H9 (cell line): ENCODE results near the gene TFAP2E. TPM values are rescaled to one million over a fixed set of nuclear protein-coding genes. Genes with fewer than 3 reads are reported as not detected.

ENCODE experiments used
- DNase-seq: peaks from one replicate; pipeline ENCODE4 v3.0.0-alpha.2; 2017
- H2AFZ ChIP-seq: one replicate; pipeline ENCODE4 v1.6.1; 2013; ENCODE audit warnings: mild to moderate bottlenecking, low read length, control low read depth, moderate library complexity
- H2AK5ac ChIP-seq: 2 replicates; pipeline ENCODE4 v1.6.1; 2013; ENCODE audit warnings: low read length, control low read depth, mixed read lengths; ENCODE audit not compliant: insufficient read length
- H2BK120ac ChIP-seq: one replicate; pipeline ENCODE4 v1.6.1; 2013; ENCODE audit warnings: low read depth, mild to moderate bottlenecking, low read length, control low read depth, inconsistent platforms; ENCODE audit not compliant: poor library complexity, severe bottlenecking
- H2BK12ac ChIP-seq: 2 replicates; pipeline ENCODE4 v1.6.1; 2013; ENCODE audit warnings: low read length, control low read depth, mixed read lengths, low read depth; ENCODE audit not compliant: insufficient read length
- H2BK15ac ChIP-seq: 2 replicates; pipeline ENCODE4 v1.6.1; 2013; ENCODE audit warnings: low read depth, low read length, control low read depth
- H2BK20ac ChIP-seq: one replicate; pipeline ENCODE4 v1.6.1; 2013; ENCODE audit warnings: low read depth, mild to moderate bottlenecking, low read length, control low read depth, inconsistent platforms; ENCODE audit not compliant: poor library complexity, severe bottlenecking
- H2BK5ac ChIP-seq: 2 replicates; pipeline ENCODE4 v1.6.1; 2013; ENCODE audit warnings: low read length, control low read depth, mixed read lengths; ENCODE audit not compliant: insufficient read length
- H3K14ac ChIP-seq: 2 replicates; pipeline ENCODE4 v1.6.1; 2013; ENCODE audit warnings: low read length, control low read depth; ENCODE audit not compliant: insufficient read depth
- H3K18ac ChIP-seq: 2 replicates; pipeline ENCODE4 v1.6.1; 2013; ENCODE audit warnings: low read depth, mild to moderate bottlenecking, mixed read lengths, low read length, control low read depth; ENCODE audit not compliant: insufficient read length
- H3K23ac ChIP-seq: 2 replicates; pipeline ENCODE4 v1.6.1; 2013; ENCODE audit warnings: low read length, control low read depth, mixed read lengths, low read depth; ENCODE audit not compliant: insufficient read length
- H3K23me2 ChIP-seq: 2 replicates; pipeline ENCODE4 v1.6.1; 2013; ENCODE audit warnings: low read depth, mild to moderate bottlenecking, mixed read lengths, low read length, control low read depth; ENCODE audit not compliant: insufficient read length, poor library complexity, severe bottlenecking
- H3K27ac ChIP-seq: 2 replicates; pipeline ENCODE4 v1.5.1; 2013; ENCODE audit warnings: low read length, control low read depth, mixed read lengths, low read depth; ENCODE audit not compliant: insufficient read length
- H3K27me3 ChIP-seq: 2 replicates; pipeline ENCODE4 v1.6.1; 2013; ENCODE audit warnings: low read length, control low read depth, inconsistent platforms; ENCODE audit not compliant: insufficient read depth
- H3K4ac ChIP-seq: 2 replicates; pipeline ENCODE4 v1.6.1; 2013; ENCODE audit warnings: low read depth, mild to moderate bottlenecking, control low read depth, inconsistent platforms, low read length, moderate library complexity
- H3K4me1 ChIP-seq: 2 replicates; pipeline ENCODE4 v1.6.1; 2013; ENCODE audit warnings: low read length, control low read depth, inconsistent platforms; ENCODE audit not compliant: insufficient read depth
- H3K4me2 ChIP-seq: 2 replicates; pipeline ENCODE4 v1.6.1; 2013; ENCODE audit warnings: low read length, control low read depth, mixed read lengths; ENCODE audit not compliant: insufficient read length, insufficient read depth
- H3K56ac ChIP-seq: 2 replicates; pipeline ENCODE4 v1.6.1; 2013; ENCODE audit warnings: low read depth, mild to moderate bottlenecking, mixed read lengths, low read length, control low read depth; ENCODE audit not compliant: insufficient read length
- H3K79me1 ChIP-seq: 2 replicates; pipeline ENCODE4 v1.6.1; 2013; ENCODE audit warnings: low read depth, mild to moderate bottlenecking, moderate library complexity, low read length, control low read depth, inconsistent platforms; ENCODE audit not compliant: insufficient read depth, poor library complexity, severe bottlenecking
- H3K79me2 ChIP-seq: 2 replicates; pipeline ENCODE4 v1.6.1; 2013; ENCODE audit warnings: low read length, control low read depth, inconsistent platforms; ENCODE audit not compliant: insufficient read depth
- H3K9ac ChIP-seq: 2 replicates; pipeline ENCODE4 v1.6.1; 2013; ENCODE audit warnings: low read length, control low read depth, mixed read lengths; ENCODE audit not compliant: insufficient read length; ENCODE audit errors: extremely low read depth
- H3K9me3 ChIP-seq: one replicate; pipeline ENCODE4 v1.6.1; 2013; ENCODE audit warnings: low read depth, low read length, inconsistent platforms; ENCODE audit not compliant: control insufficient read depth
- H3T11ph ChIP-seq: one replicate; pipeline ENCODE4 v1.6.1; 2013; ENCODE audit warnings: mild to moderate bottlenecking, low read length, control low read depth, inconsistent platforms
- H4K20me1 ChIP-seq: one replicate; pipeline ENCODE4 v1.6.1; 2013; ENCODE audit not compliant: control insufficient read depth, insufficient read length, insufficient read depth
- H4K5ac ChIP-seq: 2 replicates; pipeline ENCODE4 v1.6.1; 2013; ENCODE audit warnings: low read depth, mild to moderate bottlenecking, mixed read lengths, low read length, control low read depth; ENCODE audit not compliant: insufficient read length
- H4K8ac ChIP-seq: replicated peaks from 2 replicates; pipeline ENCODE4 v1.6.1; 2013; ENCODE audit warnings: low read length, control low read depth, mixed read lengths, low read depth; ENCODE audit not compliant: insufficient read length
- H4K91ac ChIP-seq: 2 replicates; pipeline ENCODE4 v1.6.1; 2013; ENCODE audit warnings: low read depth, mild to moderate bottlenecking, moderate library complexity, mixed read lengths, low read length, control low read depth; ENCODE audit not compliant: insufficient read length
- H3K27ac Mint-ChIP-seq, 3 experiments: 2 replicates in 2 of 3; 3 replicates in 1 of 3; pipeline ENCODE4 v1.8.0; 2020 to 2021; ENCODE audit warnings: mixed read lengths in 3 of 3, mild to moderate bottlenecking in 1 of 3, moderate library complexity in 1 of 3
- H3K27me3 Mint-ChIP-seq: 2 replicates; pipeline ENCODE4 v1.8.0; 2021; ENCODE audit warnings: low read depth, mild to moderate bottlenecking, moderate library complexity, mixed read lengths
- H3K36me3 Mint-ChIP-seq, 3 experiments: 2 replicates in 2 of 3; 3 replicates in 1 of 3; pipeline ENCODE4 v1.8.0; 2020 to 2021; ENCODE audit warnings: low read depth in 3 of 3, mixed read lengths in 3 of 3; ENCODE audit not compliant: insufficient read depth in 1 of 3
- H3K4me1 Mint-ChIP-seq, 2 experiments: 2 replicates each; pipeline ENCODE4 v1.8.0; 2020; ENCODE audit warnings: mixed read lengths in 2 of 2
- H3K4me3 Mint-ChIP-seq, 2 experiments: 2 replicates in 1 of 2; 3 replicates in 1 of 2; pipeline ENCODE4 v1.8.0; 2020 to 2021; ENCODE audit warnings: mild to moderate bottlenecking in 2 of 2, mixed read lengths in 2 of 2, moderate library complexity in 1 of 2
- H3K9me3 Mint-ChIP-seq, 2 experiments: 2 replicates in 1 of 2; 3 replicates in 1 of 2; pipeline ENCODE4 v1.8.0; 2020; ENCODE audit warnings: mild to moderate bottlenecking in 2 of 2, mixed read lengths in 2 of 2, moderate library complexity in 1 of 2
- CTCF ChIP-seq: fragments of 200-600 bp; sonication (generic); conservative IDR thresholded peaks from 3 replicates; pipeline ENCODE4 v1.8.0; 2021; ENCODE audit warnings: antibody characterized with exemption, mild to moderate bottlenecking
- WGBS: extraction: QIAGEN DNeasy Blood & Tissue Kit; methylation state at CpG from one replicate; pipeline ENCODE4 v1.1.7; 2013; ENCODE audit warnings: missing lambda C conversion rate, low lambda C conversion rate, mixed read lengths; ENCODE audit not compliant: insufficient read length; ENCODE audit errors: extremely low coverage; 5-methylcytosine and 5-hydroxymethylcytosine counted together
- total RNA-seq: library from RNA; stranded (reverse); gene quantifications from 2 replicates; pipeline ENCODE4 v1.2.1, GENCODE V29; 2021

TFAP2E gene
- total RNA-seq, 1 experiment from 2014 or later: 0.70 TPM

- Mint-ChIP-seq H3K4me3 (no peak overlapping the region), H3K4me1 (peaks cover 2 to 4% of the 10 kb centered on the region in 2 experiments), H3K9me3 (no peaks in the 10 kb centered on the region; a peak in 1 of 5 replicates), H3K27me3 (peaks cover 2% of the 10 kb centered on the region; the same call in 1 of the 2 replicates), H3K27ac (no peak overlapping the region), H3K36me3 (peaks cover 0 to 3% (median 0%) of the 10 kb centered on the region in 3 experiments; a peak in 2 of 7 replicates)
- Histone ChIP-seq H3K56ac (no peak overlapping the region), H3K18ac (no peak overlapping the region), H3K79me2 (no peaks in the 10 kb centered on the region), H3K27ac (no peak overlapping the region), H3K4me2 (no peak overlapping the region), H2BK12ac (no peak overlapping the region), H3K23me2 (no peaks in the 10 kb centered on the region), H2BK15ac (no peak overlapping the region), H3K9me3 (no peaks in the 10 kb centered on the region), H2BK5ac (no peak overlapping the region), H4K20me1 (peaks cover 2% of the 10 kb centered on the region), H3K4me1 (no peaks in the 10 kb centered on the region), H4K91ac (no peak overlapping the region), H3K79me1 (no peaks in the 10 kb centered on the region), H3K27me3 (no peaks in the 10 kb centered on the region), H2AK5ac (no peak overlapping the region), H3K4ac (no peak overlapping the region), H3K23ac (no peak overlapping the region), H3T11ph (no peak overlapping the region), H4K8ac (no peak overlapping the region), H3K14ac (no peak overlapping the region), H3K9ac (no peak overlapping the region), H2BK120ac (no peak overlapping the region), H4K5ac (no peak overlapping the region), H2AFZ (no peak overlapping the region), H2BK20ac (no peak overlapping the region)
- WGBS: no CpG with 5 or more reads among the region's 8 CpGs
- DNase-seq: no peak
- no peak for TF ChIP-seq CTCF
Measured at GRCh38 chr1:35592991-35593769, 20.1 kb downstream of the TFAP2E start.
